Endothelial cell of umbilical vein (primary cell): ENCODE measurements around the gene FAM210A. TPM values are rescaled to one million over a fixed set of nuclear protein-coding genes. Genes with fewer than 3 reads are reported as not detected.

ENCODE experiments used
- BruUV-seq: library from RNA; stranded (reverse); fragments of 400-500 nt; replicated peaks from 2 replicates; lab custom pipeline; 2021; lab: Mats Ljungman, UMichigan
- CTCF ChIA-PET: fragments of 300-600, 350-600 bp; sonication (Branson Sonifier 250); formaldehyde crosslinking; loops from one replicate; lab custom pipeline; 2021; ENCODE audit warnings: antibody characterized with exemption, inconsistent platforms; lab: Charles Lee
- POLR2A ChIA-PET: fragments of 300-600, 350-600 bp; sonication (Branson Sonifier 250); formaldehyde crosslinking; loops from one replicate; lab custom pipeline; 2021; ENCODE audit warnings: antibody characterized with exemption, inconsistent platforms; lab: Charles Lee
- DNase-seq: peaks from one replicate; pipeline ENCODE4 v3.0.0-alpha.2; 2011; ENCODE audit warnings: low read depth, low spot score
- FAIRE-seq: peaks from 2 replicates; lab custom pipeline; 2011; peaks lifted over from hg19 to GRCh38; lab: Jason Lieb, UNC
- H2AFZ ChIP-seq: 2 replicates; pipeline ENCODE4 v1.6.0; 2012; ENCODE audit warnings: low read depth, low read length, control low read depth, inconsistent platforms
- H3K27ac ChIP-seq: 2 replicates; pipeline ENCODE4 v1.5.1; 2011; ENCODE audit warnings: low read depth, mild to moderate bottlenecking, control low read depth, low read length, moderate library complexity; ENCODE audit not compliant: insufficient read depth
- H3K27me3 ChIP-seq, 2 experiments: 2 replicates each; pipeline versions ENCODE4 v1.6.0 to v1.6.1; 2011; ENCODE audit warnings: low read length in 2 of 2, mixed read lengths in 1 of 2; ENCODE audit not compliant: control insufficient read depth in 2 of 2, insufficient read depth in 2 of 2
- H3K36me3 ChIP-seq, 2 experiments: 2 replicates in 1 of 2; 3 replicates in 1 of 2; pipeline ENCODE4 v1.5.1; 2011; ENCODE audit warnings: low read length in 2 of 2, mild to moderate bottlenecking in 1 of 2, moderate library complexity in 1 of 2; ENCODE audit not compliant: control insufficient read depth in 2 of 2, insufficient read depth in 2 of 2; ENCODE audit errors: extremely low read depth in 1 of 2
- H3K4me1 ChIP-seq: 3 replicates; pipeline ENCODE4 v1.5.1; 2011; ENCODE audit warnings: mild to moderate bottlenecking, low read length; ENCODE audit not compliant: control insufficient read depth, insufficient read depth; ENCODE audit errors: extremely low read depth
- H3K4me2 ChIP-seq: 2 replicates; pipeline ENCODE4 v1.6.1; 2011; ENCODE audit warnings: low read length, control low read depth, mixed read lengths; ENCODE audit not compliant: insufficient read depth
- H3K4me3 ChIP-seq, 3 experiments: fragments of 200-600 bp in 1 of 3; sonication (generic), shearing (Covaris generic) in 1 of 3; replicated peaks in 1 of 3; 2 replicates each; pipeline ENCODE4 v1.5.1; 2011 to 2016; ENCODE audit warnings: control low read depth in 3 of 3, low read length in 3 of 3, mild to moderate bottlenecking in 2 of 3, inconsistent platforms in 1 of 3, low read depth in 1 of 3, moderate library complexity in 1 of 3; ENCODE audit not compliant: insufficient read depth in 1 of 3
- H3K79me2 ChIP-seq: 2 replicates; pipeline ENCODE4 v1.6.0; 2012; ENCODE audit warnings: low read length, inconsistent platforms; ENCODE audit not compliant: control insufficient read depth, insufficient read depth
- H3K9ac ChIP-seq: replicated peaks from 2 replicates; pipeline ENCODE3; 2011; ENCODE audit warnings: low read length, control low read depth; ENCODE audit not compliant: insufficient read depth; ENCODE audit errors: extremely low read depth
- H3K9me1 ChIP-seq: replicated peaks from 3 replicates; pipeline ENCODE4 v1.6.0; 2011; ENCODE audit warnings: mild to moderate bottlenecking, low read length; ENCODE audit not compliant: control insufficient read depth, insufficient read depth; ENCODE audit errors: extremely low read depth
- H3K9me3 ChIP-seq: replicated peaks from 2 replicates; pipeline ENCODE4 v1.5.1; 2012; ENCODE audit warnings: low read length, inconsistent platforms; ENCODE audit not compliant: control insufficient read depth, insufficient read depth
- H4K20me1 ChIP-seq: replicated peaks from 2 replicates; pipeline ENCODE3; 2011; ENCODE audit warnings: mild to moderate bottlenecking, low read length; ENCODE audit not compliant: control insufficient read depth, insufficient read depth; ENCODE audit errors: extremely low read depth
- EZH2 ChIP-seq: IDR thresholded peaks from 2 replicates; pipeline ENCODE4 v1.6.1; 2012; ENCODE audit warnings: borderline replicate concordance, low read depth, mild to moderate bottlenecking, moderate library complexity, low read length, inconsistent platforms; ENCODE audit not compliant: severe bottlenecking
- FOS ChIP-seq: IDR thresholded peaks from 2 replicates; pipeline ENCODE4 v1.6.1; 2011; ENCODE audit warnings: mild to moderate bottlenecking, low read length, moderate library complexity, borderline replicate concordance; ENCODE audit not compliant: insufficient read depth
- GATA2 ChIP-seq: IDR thresholded peaks from 2 replicates; pipeline ENCODE4 v1.7.0; 2011; ENCODE audit warnings: low read depth, mild to moderate bottlenecking, moderate library complexity, mixed read lengths, low read length; ENCODE audit not compliant: insufficient read length, insufficient read depth
- JUN ChIP-seq: IDR thresholded peaks from 2 replicates; pipeline ENCODE4 v1.6.1; 2011; ENCODE audit warnings: borderline replicate concordance, low read depth; ENCODE audit not compliant: insufficient read length, insufficient read depth
- MYC ChIP-seq: IDR thresholded peaks from one replicate; pipeline ENCODE4 v1.6.1; 2011; ENCODE audit warnings: mild to moderate bottlenecking, low read depth, low read length
- POLR2A ChIP-seq: IDR thresholded peaks from 2 replicates; pipeline ENCODE4 v1.6.1; 2012; ENCODE audit warnings: low read depth, mild to moderate bottlenecking, control low read depth, low read length
- POLR2AphosphoS5 ChIP-seq: IDR thresholded peaks from 2 replicates; pipeline ENCODE4 v1.6.1; 2012; ENCODE audit warnings: low read depth, mild to moderate bottlenecking, control low read depth, low read length, moderate library complexity; ENCODE audit not compliant: insufficient read depth
- dilution Hi-C: fragments of 300-500 bp; cut with MboI; formaldehyde crosslinking; loops from one replicate; pipeline ENCODE4 v1.15.0; 2019; ENCODE audit warnings: low sequenced_read_pairs; ENCODE audit not compliant: extremely low pct_ligation_motif_present
- intact Hi-C: fragments of 100-400 bp; cut with micrococcal nuclease; formaldehyde crosslinking; loops from one replicate; pipeline ENCODE4 v1.10.0; 2022
- polyA plus RNA-seq, 4 experiments: library from polyadenylated mRNA; depleted of rRNA in 3 of 4; stranded (reverse) in 3 of 4; unstranded in 1 of 4; fragments of >200 nt; gene quantifications; 2 replicates each; pipeline versions ENCODE4 v1.2.1 to v1.2.3, GENCODE V29; 2011 to 2012; ENCODE audit warnings: missing spikeins in 1 of 4
- total RNA-seq: library from RNA; stranded (reverse); gene quantifications from 2 replicates; pipeline ENCODE4 v1.2.3, GENCODE V29; 2021
- TF ChIP-seq, protein P1 (sequence below), 2 donors: IDR thresholded peaks; 1 replicate in 1 of 2; 2 replicates in 1 of 2; pipeline ENCODE4 v1.5.1; 2011; ENCODE audit warnings: low read length in 2 of 2, mild to moderate bottlenecking in 2 of 2, moderate library complexity in 2 of 2, control low read depth in 1 of 2, inconsistent platforms in 1 of 2, low read depth in 1 of 2; ENCODE audit not compliant: insufficient read depth in 1 of 2; ENCODE audit errors: extremely low read depth in 1 of 2
- TF ChIP-seq, protein P2 (sequence below): IDR thresholded peaks from 2 replicates; pipeline ENCODE4 v1.6.1; 2011; ENCODE audit not compliant: insufficient read depth, insufficient read length

Gene FAM210A
- total and polyA plus RNA-seq, 2 donors (not counting 3 experiments of a cell fraction or from before 2014, with no cell fraction given) = 7.1 to 17.3 TPM

DNA sequence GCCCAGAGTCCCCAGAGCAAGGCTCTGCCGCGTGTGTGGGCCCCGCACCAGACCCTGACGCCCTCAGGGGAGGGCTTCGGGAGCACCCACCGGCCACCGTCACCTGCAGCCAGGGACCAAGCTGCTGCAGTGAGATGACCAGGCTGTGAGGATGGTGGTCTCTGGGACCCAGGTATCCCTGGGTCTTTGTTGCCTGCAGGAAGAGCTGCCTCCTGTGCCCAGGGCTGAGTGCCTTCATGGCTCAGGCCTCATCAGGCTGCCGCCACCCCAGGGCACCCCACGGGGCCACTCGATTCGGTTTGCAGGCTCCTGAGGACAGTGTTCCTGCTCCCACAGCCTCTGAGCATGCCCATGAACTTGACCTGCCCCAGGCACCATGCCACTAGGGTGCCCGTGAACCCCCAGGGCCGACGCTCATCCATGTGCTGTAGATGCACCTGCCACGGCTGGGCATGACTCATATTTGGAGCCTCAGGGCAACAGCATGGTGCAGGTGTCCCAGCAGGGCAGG is 109.8 kb downstream of the FAM210A start:
- no peak overlapping the region for H3K27ac ChIP-seq
- no peaks in the 10 kb centered on the region for H3K36me3 ChIP-seq
- FAIRE-seq (no peak), DNase-seq (no peak)
- H3K9me1 ChIP-seq = no peaks in the 10 kb centered on the region
- H3K9me3 ChIP-seq = no peaks in the 10 kb centered on the region
- no TSS peak for BruUV-seq
- H3K9ac ChIP-seq = no peak overlapping the region
- TF ChIP-seq FOS (no peak), EZH2 (no peak), POLR2AphosphoS5 (no peak), POLR2A (no peak), GATA2 (no peak), MYC (no peak), JUN (no peak)
- TF ChIP-seq, protein P1, sequence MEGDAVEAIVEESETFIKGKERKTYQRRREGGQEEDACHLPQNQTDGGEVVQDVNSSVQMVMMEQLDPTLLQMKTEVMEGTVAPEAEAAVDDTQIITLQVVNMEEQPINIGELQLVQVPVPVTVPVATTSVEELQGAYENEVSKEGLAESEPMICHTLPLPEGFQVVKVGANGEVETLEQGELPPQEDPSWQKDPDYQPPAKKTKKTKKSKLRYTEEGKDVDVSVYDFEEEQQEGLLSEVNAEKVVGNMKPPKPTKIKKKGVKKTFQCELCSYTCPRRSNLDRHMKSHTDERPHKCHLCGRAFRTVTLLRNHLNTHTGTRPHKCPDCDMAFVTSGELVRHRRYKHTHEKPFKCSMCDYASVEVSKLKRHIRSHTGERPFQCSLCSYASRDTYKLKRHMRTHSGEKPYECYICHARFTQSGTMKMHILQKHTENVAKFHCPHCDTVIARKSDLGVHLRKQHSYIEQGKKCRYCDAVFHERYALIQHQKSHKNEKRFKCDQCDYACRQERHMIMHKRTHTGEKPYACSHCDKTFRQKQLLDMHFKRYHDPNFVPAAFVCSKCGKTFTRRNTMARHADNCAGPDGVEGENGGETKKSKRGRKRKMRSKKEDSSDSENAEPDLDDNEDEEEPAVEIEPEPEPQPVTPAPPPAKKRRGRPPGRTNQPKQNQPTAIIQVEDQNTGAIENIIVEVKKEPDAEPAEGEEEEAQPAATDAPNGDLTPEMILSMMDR (IDR thresholded peaks at IDR 0.05; ENCODE audit: extremely low read depth in 1 of 2, insufficient read depth in 1 of 2, low read depth in 1 of 2, low read length in 2 of 2) = no peak
- TF ChIP-seq, protein P2, sequence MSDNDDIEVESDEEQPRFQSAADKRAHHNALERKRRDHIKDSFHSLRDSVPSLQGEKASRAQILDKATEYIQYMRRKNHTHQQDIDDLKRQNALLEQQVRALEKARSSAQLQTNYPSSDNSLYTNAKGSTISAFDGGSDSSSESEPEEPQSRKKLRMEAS = no peak
- dilution Hi-C loops (no loop called here), intact Hi-C loops (no loop called here)
- H4K20me1 ChIP-seq = no peaks in the 10 kb centered on the region
- H2AFZ ChIP-seq = no peak overlapping the region
- H3K4me3 ChIP-seq = no peak overlapping the region
- H3K79me2 ChIP-seq = no peaks in the 10 kb centered on the region
- no peak overlapping the region for H3K4me2 ChIP-seq
- POLR2A ChIA-PET = no interaction called here
- H3K4me1 ChIP-seq = peaks cover 6% of the 10 kb centered on the region
- CTCF ChIA-PET = no interaction called here
- H3K27me3 ChIP-seq = peaks cover 12 to 14% of the 10 kb centered on the region in 2 experiments
